GM12875 (cell line): ENCODE measurements around the gene FXN.
"Not testable (repeated sequence)": the region's sequence is repeated elsewhere in the genome, so short reads cannot be mapped to it uniquely, and the experiment has no call there.

Experiments used
- H3K4me3 ChIP-seq: one replicate; pipeline ENCODE4 v1.5.1; 2011; ENCODE audit warnings: low read depth, low read length, control low read depth
- CTCF ChIP-seq: IDR thresholded peaks from 2 replicates; pipeline ENCODE4 v1.5.1; 2011; ENCODE audit warnings: low read depth, mild to moderate bottlenecking, control low read depth, inconsistent platforms, low read length, moderate library complexity, borderline replicate concordance; ENCODE audit not compliant: insufficient read depth

Gene FXN

GRCh38 chr9:69097064-69097463, 61.5 kb downstream of the FXN start:
- no peak for TF ChIP-seq CTCF
- H3K4me3 ChIP-seq = no peak overlapping the region

- no peak for TF ChIP-seq CTCF
- no peak overlapping the region for H3K4me3 ChIP-seq
These were observed 62.5 kb downstream of the FXN start for GRCh38 chr9:69097923-69098593.

- not testable (repeated sequence) for H3K4me3 ChIP-seq
These were observed 67.9 kb downstream of the FXN start for GRCh38 chr9:69103348-69103996.

- TF ChIP-seq CTCF = no peak
- H3K4me3 ChIP-seq = no peak overlapping the region
These were observed 69.4 kb downstream of the FXN start for GRCh38 chr9:69104830-69105527.

GRCh38 chr9:69107771-69108170, 72.2 kb downstream of the FXN start:
- TF ChIP-seq CTCF = no peak
- H3K4me3 ChIP-seq = no peak overlapping the region

GRCh38 chr9:69108706-69109105, 73.2 kb downstream of the FXN start:
- H3K4me3 ChIP-seq = not testable (repeated sequence)

- no peak for TF ChIP-seq CTCF
- H3K4me3 ChIP-seq = no peak overlapping the region
These were observed 73.6 kb downstream of the FXN start for GRCh38 chr9:69109152-69109551.

GRCh38 chr9:69112646-69113045, 77.1 kb downstream of the FXN start:
- H3K4me3 ChIP-seq = not testable (repeated sequence)
